ENCODE results near the gene C2. TPM values are rescaled to one million over a fixed set of nuclear protein-coding genes. Genes with fewer than 3 reads are reported as not detected.

C2 gene
- total and polyA plus RNA-seq, 9 donors: 1.4 to 32.6 (median 11.4) TPM

DNA sequence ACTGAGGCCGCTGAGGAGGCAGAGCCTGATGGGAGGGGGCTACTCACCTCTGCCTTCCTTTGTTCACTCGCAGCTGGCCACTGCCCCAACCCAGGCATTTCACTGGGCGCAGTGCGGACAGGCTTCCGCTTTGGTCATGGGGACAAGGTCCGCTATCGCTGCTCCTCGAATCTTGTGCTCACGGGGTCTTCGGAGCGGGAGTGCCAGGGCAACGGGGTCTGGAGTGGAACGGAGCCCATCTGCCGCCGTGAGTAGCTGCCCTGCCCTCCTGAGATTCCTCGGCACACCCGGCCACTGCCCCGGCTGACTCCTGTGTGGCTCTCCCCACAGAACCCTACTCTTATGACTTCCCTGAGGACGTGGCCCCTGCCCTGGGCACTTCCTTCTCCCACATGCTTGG is 6.0 kb downstream of the C2 start:
- intact Hi-C loops (cut with DNase I): no loop called here
- no peaks in the 10 kb centered on the region for H3K27me3 ChIP-seq
- TF ChIP-seq, protein P1, sequence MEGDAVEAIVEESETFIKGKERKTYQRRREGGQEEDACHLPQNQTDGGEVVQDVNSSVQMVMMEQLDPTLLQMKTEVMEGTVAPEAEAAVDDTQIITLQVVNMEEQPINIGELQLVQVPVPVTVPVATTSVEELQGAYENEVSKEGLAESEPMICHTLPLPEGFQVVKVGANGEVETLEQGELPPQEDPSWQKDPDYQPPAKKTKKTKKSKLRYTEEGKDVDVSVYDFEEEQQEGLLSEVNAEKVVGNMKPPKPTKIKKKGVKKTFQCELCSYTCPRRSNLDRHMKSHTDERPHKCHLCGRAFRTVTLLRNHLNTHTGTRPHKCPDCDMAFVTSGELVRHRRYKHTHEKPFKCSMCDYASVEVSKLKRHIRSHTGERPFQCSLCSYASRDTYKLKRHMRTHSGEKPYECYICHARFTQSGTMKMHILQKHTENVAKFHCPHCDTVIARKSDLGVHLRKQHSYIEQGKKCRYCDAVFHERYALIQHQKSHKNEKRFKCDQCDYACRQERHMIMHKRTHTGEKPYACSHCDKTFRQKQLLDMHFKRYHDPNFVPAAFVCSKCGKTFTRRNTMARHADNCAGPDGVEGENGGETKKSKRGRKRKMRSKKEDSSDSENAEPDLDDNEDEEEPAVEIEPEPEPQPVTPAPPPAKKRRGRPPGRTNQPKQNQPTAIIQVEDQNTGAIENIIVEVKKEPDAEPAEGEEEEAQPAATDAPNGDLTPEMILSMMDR (IDR thresholded peaks at IDR 0.05): no peak
- TF ChIP-seq EP300 (IDR thresholded peaks at IDR 0.05) (no peak), POLR2A (IDR thresholded peaks at IDR 0.05) (no peak)
- H3K9me3 ChIP-seq: no peaks in the 10 kb centered on the region
- no peak for DNase-seq
- no peak overlapping the region for H3K4me3 ChIP-seq
- no peaks in the 10 kb centered on the region for H3K4me1 ChIP-seq (ENCODE audit: insufficient read depth)
- no peaks in the 10 kb centered on the region for H3K36me3 ChIP-seq
- 87 to 91% (median 87%) methylated on average over 19 of the region's 19 CpGs for WGBS, 3 donors
- H3K27ac ChIP-seq: no peak overlapping the region

DNA sequence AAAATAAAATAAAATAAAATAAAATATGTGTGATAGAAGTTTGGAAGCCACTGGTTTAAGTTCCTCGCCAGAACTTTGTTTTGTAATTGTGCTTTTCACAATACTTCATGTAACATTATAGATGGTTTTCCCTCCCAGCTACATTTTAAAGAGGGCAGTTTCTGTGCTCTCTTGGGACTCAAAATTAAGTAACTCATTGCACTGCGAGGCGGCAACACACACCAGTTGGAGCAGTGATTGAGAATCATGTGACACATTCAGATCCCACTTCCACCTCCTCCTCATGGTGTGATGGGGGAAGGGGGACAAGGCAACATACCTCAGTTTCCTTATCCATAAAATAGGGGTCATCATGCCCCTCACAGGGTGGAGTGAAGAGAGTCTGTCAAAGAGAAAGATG is 7.5 kb downstream of the C2 start:
- WGBS, 3 donors: 62 to 70% (median 64%) methylated on average over 3 of the region's 3 CpGs
- no peak for DNase-seq
- intact Hi-C loops (cut with DNase I): no loop called here
- Histone ChIP-seq H3K9me3 (no peaks in the 10 kb centered on the region), H3K4me1 (ENCODE audit: insufficient read depth) (no peaks in the 10 kb centered on the region), H3K36me3 (no peaks in the 10 kb centered on the region), H3K4me3 (no peak overlapping the region), H3K27me3 (no peaks in the 10 kb centered on the region), H3K27ac (no peak overlapping the region)
- no peak for TF ChIP-seq EP300 (IDR thresholded peaks at IDR 0.05)
- TF ChIP-seq, protein P1 (IDR thresholded peaks at IDR 0.05): no peak
- TF ChIP-seq POLR2A (IDR thresholded peaks at IDR 0.05): no peak

DNA sequence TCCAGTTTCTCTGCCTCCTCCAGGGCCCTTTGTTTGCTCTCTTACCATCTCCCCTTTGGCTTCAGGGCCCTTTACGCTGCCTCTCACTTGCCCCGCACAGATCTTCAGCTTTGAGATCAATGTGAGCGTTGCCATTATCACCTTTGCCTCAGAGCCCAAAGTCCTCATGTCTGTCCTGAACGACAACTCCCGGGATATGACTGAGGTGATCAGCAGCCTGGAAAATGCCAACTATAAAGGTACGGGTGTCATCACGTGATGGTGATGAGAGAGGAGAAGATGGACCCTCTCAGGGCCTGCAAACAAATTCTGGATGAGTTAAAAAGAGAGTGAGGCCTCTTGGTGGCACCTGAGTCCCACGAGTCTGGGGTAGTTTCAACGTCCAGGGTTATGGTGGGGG is 8.3 kb downstream of the C2 start:
- Histone ChIP-seq H3K4me1 (ENCODE audit: insufficient read depth) (peaks cover 1% of the 10 kb centered on the region), H3K9me3 (no peaks in the 10 kb centered on the region), H3K27me3 (no peaks in the 10 kb centered on the region), H3K27ac (no peak overlapping the region), H3K4me3 (no peak overlapping the region), H3K36me3 (no peaks in the 10 kb centered on the region)
- intact Hi-C loops (cut with DNase I): no loop called here
- 75 to 80% (median 78%) methylated on average over 9 of the region's 9 CpGs for WGBS, 3 donors
- TF ChIP-seq POLR2A (IDR thresholded peaks at IDR 0.05): no peak
- no peak for DNase-seq

DNA sequence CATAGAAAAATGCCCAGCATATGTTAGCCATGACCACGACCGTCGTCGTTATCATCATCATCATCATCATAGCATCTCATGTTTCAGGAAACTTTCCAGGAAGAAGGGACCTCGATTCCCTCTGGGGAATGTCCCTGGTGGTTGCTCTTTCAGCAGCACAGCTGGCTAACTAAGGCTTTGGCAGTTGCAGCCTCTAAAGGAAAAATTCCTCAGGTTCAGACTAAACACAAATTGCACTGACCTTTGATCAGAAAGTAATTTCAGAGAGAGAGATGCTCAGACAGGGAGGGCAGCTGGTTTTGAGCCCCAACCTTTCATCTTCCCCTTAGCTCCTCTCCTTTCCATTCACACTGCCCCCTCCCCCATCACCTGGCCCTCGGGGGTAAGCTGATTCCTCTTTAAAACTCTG is 12.7 kb downstream of the C2 start:
- no peaks in the 10 kb centered on the region for H3K36me3 ChIP-seq
- H3K27me3 ChIP-seq: no peaks in the 10 kb centered on the region
- H3K4me1 ChIP-seq (ENCODE audit: insufficient read depth): peaks cover 4% of the 10 kb centered on the region
- H3K27ac ChIP-seq: no peak overlapping the region
- TF ChIP-seq, protein P1 (IDR thresholded peaks at IDR 0.05): no peak
- TF ChIP-seq EP300 (IDR thresholded peaks at IDR 0.05) (no peak), POLR2A (IDR thresholded peaks at IDR 0.05) (no peak)
- DNase-seq: no peak
- H3K9me3 ChIP-seq: no peaks in the 10 kb centered on the region
- intact Hi-C loops (cut with DNase I): loop anchor here in 1 of 4 donors (10.0 kb wide), 1 partner anchor 1345 kb away; the partner anchor contains the start of genes PFDN6 and WDR46
- no peak overlapping the region for H3K4me3 ChIP-seq
- WGBS, 3 donors: 2 to 10% (median 4%) methylated on average over 6 of the region's 6 CpGs

DNA sequence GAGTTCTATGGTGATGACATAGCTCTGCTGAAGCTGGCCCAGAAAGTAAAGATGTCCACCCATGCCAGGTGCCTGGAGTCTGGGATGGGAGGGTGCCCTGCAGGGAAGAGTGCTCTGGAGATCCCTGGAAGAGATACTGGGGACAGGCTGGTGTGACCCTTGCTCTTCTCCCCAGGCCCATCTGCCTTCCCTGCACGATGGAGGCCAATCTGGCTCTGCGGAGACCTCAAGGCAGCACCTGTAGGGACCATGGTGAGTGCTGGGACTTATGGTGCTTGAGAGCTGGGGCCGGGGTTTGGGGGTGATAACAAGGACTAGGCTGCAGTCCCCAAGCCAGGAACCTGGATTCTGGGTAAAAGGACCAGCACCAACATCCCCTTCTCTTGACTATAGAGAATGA is 16.2 kb downstream of the C2 start:
- Histone ChIP-seq H3K4me3 (no peak overlapping the region), H3K27ac (no peak overlapping the region), H3K36me3 (no peaks in the 10 kb centered on the region), H3K4me1 (ENCODE audit: insufficient read depth) (peaks cover 7% of the 10 kb centered on the region), H3K27me3 (no peaks in the 10 kb centered on the region), H3K9me3 (no peaks in the 10 kb centered on the region)
- TF ChIP-seq POLR2A (IDR thresholded peaks at IDR 0.05) (no peak), EP300 (IDR thresholded peaks at IDR 0.05) (no peak)
- TF ChIP-seq, protein P1 (IDR thresholded peaks at IDR 0.05): no peak
- no peak for DNase-seq
- whole genome bisulfite sequencing, 3 donors: 84 to 88% (median 87%) methylated on average over 3 of the region's 3 CpGs
- intact Hi-C loops (cut with DNase I): loop anchor here in 1 of 4 donors (10.0 kb wide), 1 partner anchor 1341 kb away; the partner anchor contains the start of genes PFDN6 and WDR46
